Gastrocnemius medialis (tissue), 4 donors: ENCODE results near the gene CD96.

Experiments
- POLR2A ChIP-seq, 2 donors: fragments of 450-650 bp; IDR thresholded peaks; one replicate each; pipeline ENCODE4 v1.6.1; 2017; ENCODE audit warnings: antibody characterized with exemption in 2 of 2, mild to moderate bottlenecking in 2 of 2, moderate library complexity in 2 of 2
- TF ChIP-seq, protein P1 (sequence below), 5 experiments: fragments of 450-650 bp in 3 of 5; fragments of 200-600 bp in 2 of 5; sonication (generic) in 2 of 5; IDR thresholded peaks in 4 of 5; conservative IDR thresholded peaks in 1 of 5; 1 replicate in 4 of 5; 2 replicates in 1 of 5; pipeline ENCODE4 v1.5.1; 2016 to 2019; ENCODE audit warnings: antibody characterized with exemption in 5 of 5, mild to moderate bottlenecking in 3 of 5, moderate library complexity in 3 of 5

DNA sequence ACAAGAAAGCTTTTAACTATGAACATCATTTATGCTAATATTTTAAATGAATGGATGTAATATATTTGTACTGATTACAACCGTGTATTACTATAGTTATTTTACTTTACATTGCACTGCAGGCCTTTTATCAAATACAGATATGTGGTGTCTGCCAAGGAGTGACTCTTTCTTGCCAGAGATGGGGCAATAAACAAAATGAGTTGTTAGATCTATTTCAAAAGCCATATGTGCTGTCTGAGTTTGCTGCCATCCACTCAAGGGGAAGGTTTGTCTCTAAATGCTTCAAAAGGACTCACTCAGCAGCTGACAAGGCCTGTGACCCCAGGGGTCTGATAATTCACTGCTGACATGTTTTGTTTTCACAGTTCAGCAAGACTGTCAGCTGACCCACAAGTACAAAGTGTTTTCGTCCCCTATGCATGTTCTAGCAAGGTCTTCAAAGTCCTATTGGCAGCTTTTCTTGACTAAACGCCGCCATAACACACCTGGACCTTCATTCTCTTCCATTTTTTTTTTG, 94.4 kb downstream of the CD96 start:
- TF ChIP-seq, protein P1, sequence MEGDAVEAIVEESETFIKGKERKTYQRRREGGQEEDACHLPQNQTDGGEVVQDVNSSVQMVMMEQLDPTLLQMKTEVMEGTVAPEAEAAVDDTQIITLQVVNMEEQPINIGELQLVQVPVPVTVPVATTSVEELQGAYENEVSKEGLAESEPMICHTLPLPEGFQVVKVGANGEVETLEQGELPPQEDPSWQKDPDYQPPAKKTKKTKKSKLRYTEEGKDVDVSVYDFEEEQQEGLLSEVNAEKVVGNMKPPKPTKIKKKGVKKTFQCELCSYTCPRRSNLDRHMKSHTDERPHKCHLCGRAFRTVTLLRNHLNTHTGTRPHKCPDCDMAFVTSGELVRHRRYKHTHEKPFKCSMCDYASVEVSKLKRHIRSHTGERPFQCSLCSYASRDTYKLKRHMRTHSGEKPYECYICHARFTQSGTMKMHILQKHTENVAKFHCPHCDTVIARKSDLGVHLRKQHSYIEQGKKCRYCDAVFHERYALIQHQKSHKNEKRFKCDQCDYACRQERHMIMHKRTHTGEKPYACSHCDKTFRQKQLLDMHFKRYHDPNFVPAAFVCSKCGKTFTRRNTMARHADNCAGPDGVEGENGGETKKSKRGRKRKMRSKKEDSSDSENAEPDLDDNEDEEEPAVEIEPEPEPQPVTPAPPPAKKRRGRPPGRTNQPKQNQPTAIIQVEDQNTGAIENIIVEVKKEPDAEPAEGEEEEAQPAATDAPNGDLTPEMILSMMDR (IDR thresholded peaks at IDR 0.05 in 4 of 5, conservative IDR thresholded peaks at IDR 0.05 in 1 of 5): no peak
- TF ChIP-seq POLR2A (IDR thresholded peaks at IDR 0.05): no peak
